NCI-H345 (cell line): ENCODE measurements around the gene CDKAL1.

Experiments used
- DNase-seq: peaks from one replicate; lab custom pipeline; 2025; lab: John Stamatoyannopoulos, UW

CDKAL1 gene

DNA sequence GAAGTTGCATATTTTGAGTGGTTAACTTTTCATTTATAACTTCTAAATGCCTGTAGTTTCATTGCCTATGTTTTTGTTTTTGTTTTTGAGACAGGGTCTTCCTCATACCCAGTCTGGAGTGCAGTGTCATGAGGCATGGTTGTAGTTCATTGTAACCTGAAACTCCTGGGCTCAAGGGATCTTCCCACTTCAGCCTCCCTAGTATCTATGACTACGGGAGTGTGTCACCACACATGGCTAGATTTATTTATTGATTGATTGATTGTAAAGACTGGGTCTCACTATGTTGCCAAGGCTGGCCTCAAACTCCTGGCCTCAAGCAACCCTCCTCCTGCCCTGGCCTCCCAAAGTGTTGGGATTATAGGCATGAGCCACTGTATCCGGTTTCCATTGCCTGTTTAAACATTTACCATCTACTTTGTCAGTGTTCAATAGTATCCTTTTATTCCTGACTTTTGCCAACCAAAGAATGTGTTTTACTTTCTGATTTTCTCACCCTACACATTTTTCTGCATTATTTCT, 144.6 kb downstream of the CDKAL1 start:
- DNase-seq, result no peak

GRCh38 chr6:20680697-20681165, 146.5 kb downstream of the CDKAL1 start:
- DNase-seq, result no peak

GRCh38 chr6:20681243-20681684, 147.0 kb downstream of the CDKAL1 start:
- DNase-seq, result no peak

- DNase-seq, result no peak
Observed at GRCh38 chr6:20684474-20684873, 150.2 kb downstream of the CDKAL1 start.

- DNase-seq, result peak; percentile 88
Observed at GRCh38 chr6:20686142-20686541, 151.9 kb downstream of the CDKAL1 start.

DNA sequence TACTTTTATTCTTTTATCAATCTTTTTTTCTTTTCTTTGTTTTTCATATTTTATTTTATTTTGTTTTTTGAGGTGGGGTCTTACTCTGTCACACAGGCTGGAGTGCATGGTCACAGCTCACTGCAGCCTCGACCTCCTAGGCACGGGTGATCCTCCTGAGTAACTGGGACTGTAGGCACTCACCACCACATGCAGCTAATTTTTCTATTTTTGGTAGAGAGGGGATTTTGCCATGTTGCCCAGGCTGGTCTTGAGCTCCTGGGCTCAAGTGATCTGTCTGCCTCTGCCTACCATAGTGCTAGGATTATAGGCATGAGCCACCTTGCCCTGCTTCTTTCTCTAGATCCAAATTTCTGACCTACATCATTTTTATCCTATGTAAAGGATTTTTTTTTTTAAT, 153.2 kb downstream of the CDKAL1 start:
- peak; percentile 23 for DNase-seq

DNA sequence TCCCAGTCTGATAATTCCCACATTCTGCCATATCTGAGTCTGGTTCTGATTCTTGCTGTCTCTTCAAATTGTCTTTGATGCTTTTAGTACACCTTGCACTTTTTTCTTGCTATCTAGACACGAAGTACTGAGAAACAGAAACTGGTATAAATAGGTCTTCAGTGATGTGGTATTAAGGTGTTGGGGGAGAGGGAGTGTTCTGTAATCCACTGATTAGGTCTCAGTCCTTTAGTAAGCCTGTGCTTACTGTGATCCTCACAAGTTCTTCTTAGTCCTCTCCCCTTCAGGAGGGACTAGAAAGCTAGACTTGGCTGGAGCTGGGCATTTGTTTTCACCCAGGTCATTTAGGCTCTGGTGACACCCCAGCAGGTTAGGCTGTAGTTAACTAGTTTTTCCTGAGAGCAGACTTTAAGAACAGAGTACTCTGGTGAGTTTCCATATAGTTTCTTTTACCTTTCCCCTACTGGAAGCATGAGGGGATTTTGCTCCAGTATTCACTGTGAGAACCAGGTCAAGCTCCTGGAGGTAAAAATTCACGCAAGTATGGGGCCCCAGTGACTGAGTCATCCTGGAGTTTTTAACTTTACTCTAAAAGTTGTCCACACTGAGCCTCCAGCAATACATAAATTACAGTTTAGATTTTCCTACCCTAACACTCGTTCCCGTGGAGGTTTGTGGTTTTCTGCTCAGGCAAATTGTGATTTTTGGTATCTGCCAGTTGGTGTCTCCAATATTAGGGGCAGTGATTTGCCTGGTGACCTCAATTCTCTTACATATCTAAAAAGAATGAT, 154.6 kb downstream of the CDKAL1 start:
- DNase-seq, result peak; percentile 39

DNA sequence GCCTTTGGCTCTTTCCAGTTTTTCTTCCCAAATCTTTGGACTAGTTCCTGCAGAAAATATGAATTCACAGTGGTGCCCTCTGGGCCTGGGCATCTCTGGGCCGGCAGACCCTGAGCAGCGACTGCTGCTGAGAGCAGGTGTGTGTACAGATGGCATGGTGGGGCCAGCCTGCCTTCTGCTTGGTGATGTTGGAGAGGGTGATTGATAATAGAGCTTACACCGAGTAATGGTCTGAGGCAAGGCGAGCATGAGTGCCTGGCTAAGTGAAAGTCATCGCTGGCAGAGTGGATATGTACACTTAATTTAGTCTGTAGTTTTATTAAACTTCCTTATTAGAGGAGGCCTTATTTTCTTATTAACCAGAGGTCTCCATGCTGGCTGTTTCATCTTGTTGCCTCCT, 156.9 kb downstream of the CDKAL1 start:
- DNase-seq, result peak; percentile 80

DNA sequence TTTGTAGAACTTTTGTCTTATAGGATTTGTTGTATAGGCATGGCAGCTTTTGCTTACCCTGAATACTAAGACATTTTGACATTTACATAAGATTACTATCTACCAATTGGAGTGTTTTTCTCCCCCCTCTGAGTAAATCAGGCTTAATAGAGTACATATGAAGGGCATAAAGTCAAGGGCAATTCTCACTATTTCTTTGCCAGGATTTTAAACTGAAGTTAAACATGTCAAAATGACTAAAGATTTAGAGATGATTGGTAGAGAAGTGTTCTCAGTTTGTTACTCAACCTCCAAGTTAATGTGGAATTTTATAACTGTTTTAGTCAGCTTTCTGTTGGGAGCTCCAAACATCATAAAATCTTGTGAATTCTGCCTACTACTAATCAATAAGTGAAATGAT, 157.8 kb downstream of the CDKAL1 start:
- DNase-seq, result no peak

DNA sequence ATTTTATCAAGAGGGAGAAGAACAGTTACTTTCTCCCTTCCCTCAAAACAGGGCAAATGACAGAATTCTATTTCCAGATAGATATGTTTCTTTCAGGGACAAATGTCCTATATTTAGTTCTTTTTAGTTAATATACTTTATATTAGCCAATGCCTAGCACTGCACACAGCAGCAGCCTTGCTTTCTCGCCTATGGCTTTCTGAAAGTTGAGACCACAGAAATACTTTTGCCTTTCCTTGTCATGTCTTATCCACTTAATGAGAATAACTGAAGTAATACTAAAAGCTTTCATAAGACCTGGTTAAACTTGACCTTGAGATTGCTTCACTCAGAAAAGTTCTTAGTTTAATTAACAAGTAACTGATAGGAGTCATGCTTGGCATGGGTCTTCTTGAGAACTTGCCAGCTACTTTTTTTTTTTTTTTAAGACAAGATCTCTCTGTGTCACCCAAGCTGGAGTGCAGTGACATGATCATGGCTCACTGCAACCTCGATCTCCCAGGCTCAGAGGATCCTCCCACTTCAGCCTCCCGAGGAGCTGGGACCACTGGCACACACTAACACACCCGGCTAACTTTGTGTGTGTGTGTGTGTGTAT, 159.3 kb downstream of the CDKAL1 start:
- no peak for DNase-seq

- no peak for DNase-seq
Observed at GRCh38 chr6:20696676-20697075, 162.4 kb downstream of the CDKAL1 start.

GRCh38 chr6:20698675-20699074, 164.4 kb downstream of the CDKAL1 start:
- no peak for DNase-seq

DNA sequence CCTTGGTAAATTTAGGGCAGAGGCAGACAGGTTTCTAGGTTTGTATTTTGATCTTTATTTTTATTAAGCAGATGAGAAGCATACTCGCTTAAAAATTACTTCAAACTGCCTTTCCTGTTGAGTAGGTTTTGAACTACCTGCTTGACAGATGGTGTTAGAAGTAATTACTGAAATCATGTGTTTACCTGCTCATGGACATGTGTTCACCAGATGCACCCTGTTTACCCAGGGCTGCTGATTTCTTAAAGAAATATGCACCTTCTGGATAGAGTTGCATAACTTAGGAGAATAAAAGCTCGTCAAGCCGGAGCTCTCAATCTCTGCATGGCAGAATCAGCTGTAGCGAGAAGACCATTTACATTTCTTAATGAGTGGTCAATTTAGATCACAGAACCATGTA, 165.1 kb downstream of the CDKAL1 start:
- DNase-seq, result peak; percentile 53

DNA sequence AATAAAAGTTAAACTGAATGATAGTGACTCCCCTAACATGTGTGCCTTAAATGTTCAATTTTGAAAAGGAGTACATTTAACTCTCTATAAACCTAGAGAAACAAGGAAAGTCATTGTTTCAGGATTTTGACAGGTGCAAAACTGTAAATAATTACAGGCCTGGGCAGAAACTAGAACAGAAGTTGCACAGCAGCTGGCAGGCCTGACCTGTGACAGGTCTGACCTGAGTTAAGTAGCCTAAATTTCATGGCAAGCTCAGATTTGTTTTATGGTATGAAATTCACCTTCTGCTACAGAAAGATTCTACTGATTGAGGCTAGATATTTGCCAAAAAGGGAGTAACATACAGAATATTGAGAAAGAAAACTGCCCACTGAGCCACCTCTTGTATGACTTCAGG, 166.1 kb downstream of the CDKAL1 start:
- DNase-seq, result peak; percentile 39

- DNase-seq, result no peak
Observed at GRCh38 chr6:20702366-20702765, 168.1 kb downstream of the CDKAL1 start.

- DNase-seq, result no peak
Observed at GRCh38 chr6:20703049-20703448, 168.8 kb downstream of the CDKAL1 start.

GRCh38 chr6:20704325-20705025, 170.2 kb downstream of the CDKAL1 start:
- peak; percentile 20 for DNase-seq

- peak; percentile 65 for DNase-seq
Observed at GRCh38 chr6:20705741-20706140, 171.5 kb downstream of the CDKAL1 start.

DNA sequence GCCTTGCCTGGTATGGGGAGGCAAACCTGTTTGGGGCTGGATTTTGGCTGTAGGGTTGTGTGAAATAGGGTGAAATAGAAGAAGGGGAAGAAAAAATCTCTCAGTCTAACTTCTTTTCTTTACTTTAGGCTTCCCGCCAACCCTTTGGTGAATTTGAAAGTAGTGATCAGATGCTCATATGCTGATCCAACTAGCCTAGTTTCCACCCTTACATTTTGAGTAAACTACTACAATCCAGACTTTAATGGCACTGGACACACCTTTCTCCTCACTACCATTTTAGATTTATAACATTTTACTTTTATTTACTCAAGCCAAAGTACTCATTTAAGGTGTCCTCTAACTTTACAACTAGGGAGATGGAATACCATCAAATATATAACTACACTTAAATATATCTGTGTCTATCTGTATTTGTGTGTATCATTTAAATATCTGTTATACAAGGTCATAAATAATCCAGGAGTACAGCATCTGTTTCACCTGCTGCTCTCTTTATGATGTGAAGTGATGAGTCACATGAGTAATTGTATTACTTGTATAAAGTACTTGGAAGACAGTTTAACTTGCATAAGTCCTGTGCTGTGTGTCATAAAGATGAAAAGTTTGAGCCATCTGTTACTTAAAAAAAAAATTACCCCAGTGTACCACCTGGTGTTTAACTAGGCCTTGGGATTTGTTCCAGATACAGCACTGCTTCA, 172.1 kb downstream of the CDKAL1 start:
- peak; percentile 88 for DNase-seq

GRCh38 chr6:20706939-20707485, 172.8 kb downstream of the CDKAL1 start:
- DNase-seq, result peak; percentile 85

DNA sequence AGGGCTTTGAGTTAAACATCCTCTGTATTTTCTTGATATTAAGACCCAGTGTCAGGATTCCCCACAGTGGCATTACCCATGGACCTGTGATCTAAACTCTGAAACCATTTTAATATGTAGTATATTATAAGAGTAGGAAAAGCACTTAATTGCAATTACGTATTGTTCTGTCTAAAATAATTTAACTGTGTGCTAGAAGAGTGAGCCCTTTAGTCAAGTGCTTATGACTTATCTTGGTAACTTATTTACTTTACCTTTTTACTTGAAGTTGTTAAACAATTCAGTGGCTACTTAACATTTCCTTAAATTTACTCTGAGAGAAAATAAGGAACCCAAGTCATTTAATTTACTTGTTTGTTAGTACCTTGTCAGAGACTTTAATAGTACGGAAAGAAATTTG, 173.6 kb downstream of the CDKAL1 start:
- DNase-seq, result no peak
